ENCODE results near the gene VPS35.

The VPS35 gene

DNA sequence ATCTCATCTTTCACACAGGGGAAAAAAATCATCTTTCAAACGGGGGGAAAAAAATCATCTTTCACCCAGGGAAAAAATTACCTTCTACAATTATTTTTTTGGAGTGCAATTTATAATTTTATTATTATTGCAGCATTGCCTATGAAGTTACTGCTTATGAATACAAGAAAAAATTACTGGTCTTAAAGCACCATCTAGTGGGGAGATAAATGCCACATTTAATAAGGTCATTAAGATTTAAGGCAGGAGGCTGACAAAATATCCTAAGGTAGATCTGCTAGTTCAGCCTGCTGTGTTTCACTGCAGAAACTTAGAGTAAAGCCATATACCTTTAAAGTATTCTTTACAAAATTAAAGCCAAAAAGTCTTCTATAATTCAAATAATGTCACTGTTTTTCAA is 81.4 kb downstream of the VPS35 start:
- H3K36me3 ChIP-seq (ENCODE audit: control insufficient read depth in 2 of 2, insufficient read depth in 2 of 2, low read length in 2 of 2) = no peaks in the 10 kb centered on the region
- no peaks in the 10 kb centered on the region for H3K9me3 ChIP-seq (ENCODE audit: control insufficient read depth in 2 of 2, low read length in 2 of 2)
- no peaks in the 10 kb centered on the region for H3K4me1 ChIP-seq (ENCODE audit: control insufficient read depth, insufficient read depth, low read length)
- no peak overlapping the region for H3K4me3 ChIP-seq (ENCODE audit: low read length in 2 of 2)
- no peak overlapping the region for H3K27ac ChIP-seq (ENCODE audit: low read length)
- no peak overlapping the region for H3K9ac ChIP-seq (ENCODE audit: low read length in 2 of 2)
- H3K27me3 ChIP-seq (ENCODE audit: control insufficient read depth in 1 of 2, insufficient read depth in 2 of 2, low read length in 2 of 2) = no peaks in the 10 kb centered on the region

DNA sequence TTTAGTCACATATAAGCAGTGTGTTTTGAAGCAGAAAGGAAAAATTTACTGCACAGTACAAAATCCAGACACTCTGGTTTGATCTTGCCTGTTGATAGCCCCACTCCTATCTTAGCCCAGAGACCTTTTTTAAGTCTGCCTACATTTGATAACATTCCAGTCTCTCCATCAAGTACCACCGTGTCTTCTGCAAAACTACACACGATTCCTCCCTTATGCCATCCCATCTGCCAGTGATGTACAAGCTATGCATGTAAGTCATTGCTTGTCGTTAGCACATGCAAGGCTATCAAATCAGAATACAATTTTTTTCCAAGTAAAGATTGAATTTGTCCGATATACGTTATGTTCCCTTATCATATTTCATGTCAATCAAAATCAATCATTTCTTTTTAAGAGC is 82.7 kb downstream of the VPS35 start:
- Histone ChIP-seq H3K4me3 (ENCODE audit: low read length in 2 of 2) (no peak overlapping the region), H3K9ac (ENCODE audit: low read length in 2 of 2) (no peak overlapping the region), H3K4me1 (ENCODE audit: control insufficient read depth, insufficient read depth, low read length) (no peaks in the 10 kb centered on the region), H3K9me3 (ENCODE audit: control insufficient read depth in 2 of 2, low read length in 2 of 2) (no peaks in the 10 kb centered on the region), H3K36me3 (ENCODE audit: control insufficient read depth in 2 of 2, insufficient read depth in 2 of 2, low read length in 2 of 2) (no peaks in the 10 kb centered on the region), H3K27ac (ENCODE audit: low read length) (no peak overlapping the region), H3K27me3 (ENCODE audit: control insufficient read depth in 1 of 2, insufficient read depth in 2 of 2, low read length in 2 of 2) (no peaks in the 10 kb centered on the region)

All from stomach smooth muscle (tissue), 2 donors.